GM21447 (cell line): ENCODE measurements around the gene MAVS.

ENCODE experiments used
- ATAC-seq: cut with Tn5 transposase; IDR thresholded peaks from one replicate; pipeline ENCODE4 v1.9.1; 2021; ENCODE audit not compliant: unreplicated experiment

MAVS gene

DNA sequence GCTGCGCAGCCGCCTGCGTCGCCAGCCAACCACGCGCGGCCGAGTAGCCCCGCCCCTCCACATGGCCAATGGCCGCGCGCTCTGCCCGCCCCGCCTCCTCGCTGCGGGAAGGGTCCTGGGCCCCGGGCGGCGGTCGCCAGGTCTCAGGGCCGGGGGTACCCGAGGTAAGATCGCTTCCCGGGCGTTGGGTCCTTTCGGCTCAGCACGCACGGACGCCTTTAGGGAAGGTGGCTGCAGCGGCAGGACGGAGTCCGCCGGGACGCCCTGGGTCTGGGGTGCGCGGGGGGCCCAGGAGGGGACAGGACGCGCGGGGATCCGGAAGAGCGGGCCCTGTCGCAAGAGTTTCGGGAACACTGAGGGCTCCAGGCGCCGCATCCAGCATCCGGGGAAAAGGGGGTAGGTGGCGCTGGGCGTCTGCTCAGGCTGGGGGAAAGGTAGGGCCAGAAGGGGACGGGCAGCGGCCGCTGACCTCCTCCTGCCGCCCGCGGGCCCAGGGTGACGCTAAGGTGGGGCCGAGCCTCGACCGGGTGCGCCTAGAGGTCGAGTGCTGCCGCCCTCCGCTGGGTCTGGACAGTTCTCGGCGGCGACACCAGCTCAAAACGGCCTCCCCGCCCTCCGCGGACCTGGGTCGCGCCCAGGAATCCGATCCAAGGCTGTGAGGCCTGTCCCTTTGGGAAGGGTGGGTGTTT lies at the start of gene MAVS:
Gene MAVS, plus strand, starts transcription at position 95 of the 689 bp plus-strand sequence. CDS start 7,791 bp downstream, outside the sequence.
- ATAC-seq, result peak; percentile 87

DNA sequence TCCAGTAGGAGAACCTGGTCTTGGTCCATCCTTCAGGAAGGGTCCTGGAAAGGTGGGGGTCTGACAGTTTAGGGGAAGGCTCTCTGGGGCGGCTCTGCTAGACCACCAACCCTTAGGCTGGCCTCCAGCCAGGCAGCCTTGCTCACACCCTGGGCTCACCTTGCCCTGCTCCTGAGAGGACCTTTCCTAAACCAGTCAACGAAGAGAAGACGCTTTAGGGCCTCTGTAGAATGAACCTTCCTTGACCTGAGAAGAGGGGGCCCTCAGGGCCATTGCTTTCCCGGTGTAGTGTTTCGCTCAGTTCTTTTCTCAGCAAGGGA lies 49.4 kb upstream of the MAVS start:
- no peak for ATAC-seq

DNA sequence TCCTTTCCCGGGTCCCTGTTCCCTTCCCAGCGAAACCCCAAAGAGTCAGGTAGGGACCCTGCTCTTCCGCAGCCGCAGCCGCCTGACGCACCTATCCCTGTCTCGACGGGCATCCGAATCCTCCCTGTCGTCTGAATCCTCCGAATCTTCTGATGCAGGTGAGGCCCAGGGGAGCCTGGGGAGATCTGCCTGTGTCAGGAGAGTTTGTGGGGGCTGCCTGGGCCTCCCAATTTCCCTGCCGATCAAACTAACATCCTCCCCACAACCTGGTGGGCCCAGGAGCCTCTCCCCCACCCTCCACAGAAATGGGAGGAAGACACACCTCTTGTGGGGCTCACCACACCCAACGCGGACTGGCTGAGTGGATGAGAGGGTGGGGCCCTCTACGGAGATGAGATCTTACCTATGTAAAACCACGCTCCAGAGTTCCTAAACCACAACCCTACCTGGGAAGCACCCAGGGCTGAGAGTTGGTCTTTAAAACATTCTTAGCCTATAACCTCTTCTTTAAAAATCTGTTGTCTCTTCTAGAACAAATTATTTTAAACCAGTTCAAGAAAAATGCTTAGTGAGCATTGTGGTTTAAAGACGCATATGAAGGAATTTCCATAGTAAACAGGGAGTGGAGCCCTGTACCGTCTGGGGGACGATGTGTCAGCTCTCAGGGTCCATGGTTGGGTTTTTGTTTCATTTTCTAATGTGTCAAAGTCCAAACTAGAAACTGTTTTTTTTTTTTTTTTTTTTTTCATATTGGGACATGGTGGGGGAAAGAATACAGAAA lies 48.9 kb upstream of the MAVS start:
- ATAC-seq, result no peak

DNA sequence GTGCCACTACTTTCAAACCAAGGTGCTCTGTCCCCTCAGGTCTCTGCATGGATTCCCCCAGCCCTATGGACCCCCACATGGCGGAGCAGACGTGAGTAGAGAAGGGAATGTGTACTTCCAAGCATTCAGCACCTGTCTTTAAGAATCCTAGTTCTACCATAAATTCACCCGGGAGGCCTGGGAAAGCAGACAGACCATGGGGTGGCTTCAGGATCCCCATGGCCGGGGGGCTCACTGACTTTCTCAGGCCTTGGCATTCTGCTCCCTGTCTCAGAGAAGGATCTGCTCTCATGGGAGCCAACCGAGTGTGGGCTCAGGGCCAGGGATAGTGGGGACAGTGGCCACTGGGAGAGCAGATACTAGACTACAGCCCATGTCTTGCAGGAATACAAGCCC lies 48.3 kb upstream of the MAVS start:
- no peak for ATAC-seq

DNA sequence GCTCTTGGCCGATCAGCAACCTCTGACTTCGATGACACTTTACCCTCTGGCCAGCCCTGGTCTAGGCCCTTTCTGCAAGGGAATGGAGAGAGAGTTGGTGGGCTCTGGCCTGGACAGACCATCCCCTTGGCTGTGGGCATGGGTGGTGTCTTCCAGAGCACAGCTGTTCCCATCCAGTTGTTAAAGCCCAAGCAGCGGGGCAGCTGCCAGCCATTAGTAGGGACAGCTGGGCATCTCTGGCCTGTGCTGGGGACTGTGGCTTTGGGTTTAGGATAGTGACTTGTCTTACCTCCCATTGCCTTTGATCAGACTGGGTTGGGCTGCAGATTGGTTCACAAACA lies 47.8 kb upstream of the MAVS start:
- ATAC-seq, result no peak

DNA sequence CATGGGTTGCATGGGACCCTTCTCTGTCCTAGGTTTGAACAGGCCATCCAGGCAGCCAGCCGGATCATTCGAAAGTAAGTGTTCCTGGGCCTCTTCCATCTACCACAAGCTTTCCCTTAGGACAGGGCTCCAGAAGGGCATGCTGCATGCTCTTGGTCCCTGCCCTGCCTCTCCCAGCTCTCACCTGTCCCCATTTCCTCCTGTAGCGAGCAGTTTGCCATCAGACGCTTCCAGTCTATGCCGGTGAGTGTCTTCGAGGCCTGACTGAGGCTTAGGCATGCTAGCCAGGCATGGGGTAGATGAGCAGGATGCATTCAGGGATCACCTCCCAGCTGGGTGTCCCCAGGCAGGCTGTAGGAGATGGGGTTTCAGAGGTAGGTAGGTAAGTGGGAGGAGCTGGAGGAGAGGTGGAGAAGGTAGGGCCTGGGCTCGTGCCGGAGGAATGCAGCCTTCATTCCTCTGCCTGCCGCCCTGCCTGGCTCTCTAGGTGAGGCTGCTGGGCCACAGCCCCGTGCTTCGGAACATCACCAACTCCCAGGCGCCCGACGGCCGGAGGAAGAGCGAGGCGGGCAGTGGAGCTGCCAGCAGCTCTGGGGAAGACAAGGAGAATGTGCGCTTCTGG lies 46.3 kb upstream of the MAVS start:
- no peak for ATAC-seq

DNA sequence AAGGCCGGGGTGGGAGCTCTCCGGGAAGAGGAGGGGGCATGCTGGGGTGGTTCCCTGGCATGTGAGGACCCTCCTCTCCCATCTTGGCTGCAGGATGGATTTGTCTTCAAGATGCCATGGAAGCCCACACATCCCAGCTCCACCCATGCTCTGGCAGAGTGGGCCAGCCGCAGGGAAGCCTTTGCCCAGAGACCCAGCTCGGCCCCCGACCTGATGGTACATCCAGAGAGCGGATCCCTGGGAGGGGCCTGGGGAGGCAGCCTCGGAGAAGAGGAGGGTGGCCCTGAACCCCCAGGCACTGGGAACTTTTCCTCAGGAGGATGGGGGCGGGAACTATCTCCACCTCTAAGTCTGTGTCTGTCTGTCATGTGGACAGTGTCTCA lies 45.8 kb upstream of the MAVS start:
- ATAC-seq, result no peak

DNA sequence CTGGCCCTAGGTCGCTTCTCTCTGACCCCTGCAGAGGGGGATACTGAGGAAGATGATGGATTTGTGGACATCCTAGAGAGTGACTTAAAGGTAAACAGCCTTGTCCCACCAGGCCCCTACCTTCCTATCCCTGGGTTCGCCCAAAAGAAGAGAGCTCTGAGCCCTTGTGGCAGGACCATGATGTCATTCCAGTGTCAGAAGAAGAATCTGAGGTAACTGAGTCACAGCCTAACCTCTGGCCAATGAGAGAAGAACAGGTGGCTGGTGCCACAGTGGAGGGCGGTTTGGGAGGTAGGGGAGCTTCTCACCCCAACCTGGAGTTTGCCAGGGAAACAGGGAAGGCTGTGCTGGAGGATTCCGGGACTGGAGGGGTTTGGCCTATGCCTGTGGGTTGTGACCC lies 45.3 kb upstream of the MAVS start:
- ATAC-seq, result no peak

DNA sequence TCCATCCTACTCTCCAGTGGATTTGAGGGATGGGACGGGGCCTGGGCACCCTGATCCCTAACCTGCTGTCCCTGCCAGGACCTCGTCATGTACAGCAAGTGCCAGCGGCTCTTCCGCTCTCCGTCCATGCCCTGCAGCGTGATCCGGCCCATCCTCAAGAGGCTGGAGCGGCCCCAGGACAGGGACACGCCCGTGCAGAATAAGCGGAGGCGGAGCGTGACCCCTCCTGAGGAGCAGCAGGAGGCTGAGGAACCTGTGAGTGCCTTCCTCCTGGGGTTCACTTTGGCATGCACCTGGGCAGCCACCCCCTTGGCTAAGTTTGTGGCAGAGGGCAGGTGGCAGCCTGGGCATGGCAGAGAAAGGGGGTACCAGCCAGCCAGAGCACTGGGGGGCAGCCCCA lies 44.8 kb upstream of the MAVS start:
- ATAC-seq, result no peak

DNA sequence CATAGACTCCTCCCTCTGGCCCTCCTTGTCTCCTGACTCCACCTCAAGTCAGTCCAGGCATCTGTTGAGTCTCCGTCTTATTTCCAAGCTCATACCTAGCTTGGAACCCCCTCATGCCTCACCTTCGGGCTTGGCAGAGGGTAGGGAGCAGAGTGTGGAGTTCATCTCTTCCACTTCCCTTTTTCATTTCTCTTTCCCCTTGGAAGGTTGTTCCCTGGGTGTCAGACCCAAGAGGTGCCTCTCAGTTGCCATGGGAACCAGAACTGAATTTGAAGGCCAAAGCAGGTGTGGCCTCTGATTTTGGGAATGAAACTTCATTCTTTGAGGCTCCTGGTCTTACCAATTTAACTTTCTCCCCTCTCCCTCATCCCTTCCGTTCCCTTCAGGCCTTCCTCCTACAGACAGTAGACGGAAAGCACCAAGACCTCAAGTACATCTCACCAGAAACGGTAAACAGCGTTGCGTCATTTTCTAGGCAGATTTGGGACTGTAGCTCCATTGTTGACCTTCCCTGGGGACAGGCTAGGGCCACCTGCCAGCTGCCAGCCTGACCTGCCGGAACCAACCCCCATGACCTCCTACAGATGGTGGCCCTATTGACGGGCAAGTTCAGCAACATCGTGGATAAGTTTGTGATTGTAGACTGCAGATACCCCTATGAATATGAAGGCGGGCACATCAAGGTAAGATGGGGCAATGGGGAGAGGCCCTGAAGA lies 44.0 kb upstream of the MAVS start:
- no peak for ATAC-seq

DNA sequence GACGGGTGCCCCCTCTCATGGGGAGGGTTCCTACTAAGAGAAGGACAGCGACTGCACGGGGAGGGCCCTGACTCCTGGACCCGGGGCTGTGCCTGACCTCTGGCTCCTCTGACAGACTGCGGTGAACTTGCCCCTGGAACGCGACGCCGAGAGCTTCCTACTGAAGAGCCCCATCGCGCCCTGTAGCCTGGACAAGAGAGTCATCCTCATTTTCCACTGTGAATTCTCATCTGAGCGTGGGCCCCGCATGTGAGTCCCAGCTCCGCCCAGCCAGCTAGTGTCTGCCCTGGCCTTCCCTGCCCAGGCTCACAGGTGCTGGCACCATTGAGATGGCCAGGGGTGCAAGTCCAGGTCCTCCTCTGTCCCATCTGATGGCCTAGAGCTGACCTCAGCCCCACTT lies 43.3 kb upstream of the MAVS start:
- ATAC-seq, result no peak

DNA sequence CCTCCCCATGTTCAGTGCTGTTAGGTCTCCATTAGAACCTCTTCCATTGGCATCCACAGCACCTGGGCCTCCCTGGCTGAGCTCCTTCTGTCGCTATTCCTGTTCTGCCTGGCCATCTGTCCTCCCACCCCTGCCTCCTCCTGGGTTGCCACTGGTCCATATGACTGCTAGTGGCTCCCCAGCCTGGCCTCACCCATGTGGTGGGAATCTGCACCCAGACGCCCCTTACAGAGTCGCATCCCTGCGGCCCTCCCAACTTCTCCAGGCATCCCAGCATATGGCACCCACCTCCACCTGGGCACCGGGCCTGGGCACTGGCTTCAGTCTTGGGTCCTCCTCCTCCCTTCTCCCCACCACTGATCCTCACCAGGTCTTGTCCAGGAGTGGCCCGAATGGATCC lies 42.8 kb upstream of the MAVS start:
- no peak for ATAC-seq

DNA sequence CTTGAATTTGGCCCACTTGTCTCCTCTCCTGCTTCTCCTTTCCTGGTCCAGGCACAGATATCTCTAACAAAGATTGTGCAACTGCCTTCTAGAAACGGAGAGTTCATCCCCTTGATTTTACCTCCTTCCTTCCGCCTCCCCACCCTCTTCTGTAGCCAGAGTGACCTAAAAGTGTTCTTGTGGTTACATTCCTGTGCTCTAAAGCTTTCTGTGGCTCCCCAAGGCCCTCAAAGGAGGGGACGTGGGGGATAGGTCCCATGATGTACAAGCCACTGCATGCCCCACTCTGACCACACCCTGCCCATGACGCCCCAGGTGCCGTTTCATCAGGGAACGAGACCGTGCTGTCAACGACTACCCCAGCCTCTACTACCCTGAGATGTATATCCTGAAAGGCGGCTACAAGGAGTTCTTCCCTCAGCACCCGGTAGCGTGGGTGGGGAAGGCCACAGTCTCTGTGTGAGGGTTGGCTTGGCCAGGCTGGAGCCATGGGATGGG lies 42.3 kb upstream of the MAVS start:
- no peak for ATAC-seq

DNA sequence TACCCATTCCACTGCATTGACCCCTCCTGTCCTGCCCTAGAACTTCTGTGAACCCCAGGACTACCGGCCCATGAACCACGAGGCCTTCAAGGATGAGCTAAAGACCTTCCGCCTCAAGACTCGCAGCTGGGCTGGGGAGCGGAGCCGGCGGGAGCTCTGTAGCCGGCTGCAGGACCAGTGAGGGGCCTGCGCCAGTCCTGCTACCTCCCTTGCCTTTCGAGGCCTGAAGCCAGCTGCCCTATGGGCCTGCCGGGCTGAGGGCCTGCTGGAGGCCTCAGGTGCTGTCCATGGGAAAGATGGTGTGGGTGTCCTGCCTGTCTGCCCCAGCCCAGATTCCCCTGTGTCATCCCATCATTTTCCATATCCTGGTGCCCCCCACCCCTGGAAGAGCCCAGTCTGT lies 41.9 kb upstream of the MAVS start:
- ATAC-seq, result no peak

DNA sequence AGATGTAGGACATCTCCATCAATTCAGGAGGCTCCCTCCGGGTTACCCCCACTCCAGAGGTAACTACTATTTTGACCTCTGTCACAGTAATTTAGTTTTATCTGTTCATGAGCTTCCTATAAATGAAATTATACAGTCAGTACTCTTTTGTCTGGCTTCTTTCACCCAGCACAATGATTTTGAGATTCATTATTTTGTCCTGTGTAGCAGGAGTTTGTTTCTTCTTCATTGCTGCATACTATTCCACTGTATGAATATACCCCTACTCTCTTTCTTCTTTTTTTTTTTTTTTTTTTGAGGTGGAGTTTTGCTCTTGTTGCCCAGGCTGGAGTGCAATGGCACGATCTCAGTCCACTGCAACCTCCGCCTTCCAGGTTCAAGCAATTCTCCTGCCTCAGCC lies 38.1 kb upstream of the MAVS start:
- ATAC-seq, result no peak

DNA sequence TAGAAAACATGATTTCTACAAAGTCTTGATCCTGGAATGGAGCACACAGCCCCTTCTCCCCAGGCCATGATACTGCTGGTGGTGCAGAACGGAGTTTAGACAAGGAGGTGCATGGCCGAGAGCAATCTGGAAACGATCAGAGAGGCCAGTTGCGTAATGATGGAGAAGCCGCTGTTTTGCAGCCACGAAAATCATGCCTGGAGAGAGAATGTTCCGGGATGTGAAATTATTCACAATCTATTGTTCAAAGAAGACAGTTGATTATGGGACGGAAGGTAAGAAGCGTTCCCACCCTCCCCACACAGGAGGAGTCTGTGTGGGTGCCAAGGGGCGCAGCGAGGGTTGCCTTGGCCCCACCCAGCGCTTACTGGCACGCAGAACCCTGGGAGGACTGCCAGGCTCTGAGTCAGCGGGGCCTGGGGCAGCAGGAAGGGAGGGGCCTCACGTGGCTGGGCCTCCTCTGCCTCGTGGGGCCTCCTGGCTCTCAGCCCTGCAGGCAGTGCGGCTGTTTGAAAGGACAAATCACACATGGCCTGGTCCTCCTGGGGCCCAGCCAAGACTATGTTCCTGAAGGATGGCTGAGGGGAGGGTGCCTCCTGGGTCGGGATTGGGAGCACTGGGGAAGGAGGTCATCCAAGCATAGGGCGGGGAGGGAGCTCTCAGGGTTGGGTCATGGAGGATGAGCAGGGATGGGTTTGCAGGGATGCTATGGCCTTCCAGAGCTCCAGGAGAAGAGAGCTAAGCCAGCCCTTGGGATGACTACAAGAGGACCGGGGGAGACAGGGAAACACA lies 35.0 kb upstream of the MAVS start:
- no peak for ATAC-seq

DNA sequence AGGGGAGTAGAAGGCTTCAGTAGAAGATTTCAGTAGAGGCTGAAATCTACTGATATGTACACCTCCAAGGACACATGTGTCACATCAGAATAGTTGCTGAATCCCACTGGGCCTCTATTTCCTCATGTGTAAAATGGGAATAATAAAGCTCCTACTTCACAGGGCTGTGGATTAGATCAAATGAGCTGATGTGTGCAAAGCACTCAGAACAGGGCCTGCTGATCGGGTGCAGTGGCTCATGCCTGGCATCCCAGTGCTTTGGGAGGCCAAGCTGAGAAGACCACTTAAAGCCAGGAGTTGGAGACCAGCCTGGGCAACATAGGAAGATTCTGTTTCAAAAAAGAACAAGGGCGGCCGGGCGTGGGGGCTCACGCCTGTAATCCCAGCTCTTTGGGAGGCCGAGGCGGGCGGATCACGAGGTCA lies 34.4 kb upstream of the MAVS start:
- no peak for ATAC-seq

DNA sequence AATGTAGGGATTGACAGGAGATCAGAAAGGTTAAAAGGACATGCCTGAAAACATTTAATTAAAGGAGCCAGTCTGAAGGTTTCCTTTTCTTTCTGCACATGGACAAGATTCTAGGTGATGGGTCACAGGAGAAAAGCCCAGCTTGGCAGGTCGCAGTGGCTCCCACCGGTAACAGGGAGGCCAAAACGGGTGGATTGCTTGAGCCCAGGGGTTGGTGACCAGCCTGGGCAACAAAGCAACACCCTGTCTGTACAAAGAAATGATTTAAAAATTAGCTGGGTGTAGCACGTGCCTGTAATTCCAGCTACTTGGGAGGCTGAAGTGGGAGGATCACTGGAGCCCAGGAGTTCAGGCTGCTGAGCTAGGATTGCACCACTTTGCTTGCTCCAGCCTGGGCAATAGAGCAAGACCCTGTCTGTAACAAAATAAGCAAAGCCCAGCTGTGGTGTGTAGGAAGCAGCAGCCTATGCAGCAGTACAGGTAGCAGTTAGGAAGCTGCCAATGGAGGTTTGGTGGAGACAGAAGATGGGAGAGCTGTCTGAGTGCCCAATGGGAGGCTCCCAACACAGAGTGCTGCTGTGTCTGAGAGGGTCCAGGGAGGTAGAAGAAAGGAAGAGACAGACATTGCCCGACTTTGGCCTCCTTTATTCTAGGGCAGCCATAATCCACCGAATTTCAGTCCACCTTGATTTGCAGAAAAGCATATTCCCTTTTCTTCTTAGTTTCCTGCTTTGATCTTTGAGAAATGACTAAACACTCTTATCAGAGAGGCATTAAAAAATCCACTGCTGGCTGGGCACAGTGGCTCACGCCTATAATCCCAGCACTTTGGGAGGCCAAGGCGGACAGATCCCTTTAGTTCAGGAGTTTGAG lies 33.4 kb upstream of the MAVS start:
- ATAC-seq, result no peak

DNA sequence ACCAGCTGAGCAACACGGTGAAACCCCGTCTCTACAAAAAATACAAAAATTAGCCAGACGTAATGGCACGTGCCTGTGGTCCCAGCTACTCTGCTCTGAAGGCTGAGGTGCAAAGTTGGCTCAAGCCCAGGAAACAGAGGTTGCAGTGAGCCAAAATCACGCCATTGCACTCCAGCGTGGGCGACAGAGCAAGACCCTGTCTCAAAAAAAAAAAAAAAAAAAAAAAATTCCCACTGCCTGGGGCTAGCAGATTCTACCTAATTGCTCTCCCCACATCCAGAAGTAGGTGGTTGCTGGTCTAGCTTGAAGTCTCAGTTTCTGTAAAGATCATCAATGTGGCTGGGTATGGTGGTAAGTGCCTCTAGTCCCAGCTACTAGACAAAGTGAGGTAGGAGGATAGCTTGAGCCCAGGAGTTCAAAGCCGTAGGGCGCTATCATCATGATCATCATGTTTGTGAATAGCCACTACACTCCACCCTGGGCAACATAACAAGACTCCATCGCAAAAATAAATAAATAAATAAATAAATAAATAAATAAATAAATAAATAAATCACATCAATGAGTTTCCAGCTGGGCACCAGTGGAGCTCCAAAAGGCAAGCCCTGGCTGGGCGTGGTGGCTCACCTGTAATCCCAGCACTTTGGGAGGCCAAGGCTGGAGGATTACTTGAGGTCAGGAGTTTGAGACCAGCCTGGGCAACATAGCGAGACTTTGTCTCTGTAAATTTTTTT lies 32.6 kb upstream of the MAVS start:
- no peak for ATAC-seq
